DMS153 (cell line): Measurements from ENCODE around the gene EPHA8.

Source experiments
- DNase-seq: peaks from one replicate; lab custom pipeline; 2025; lab: John Stamatoyannopoulos, UW

EPHA8 gene

DNA sequence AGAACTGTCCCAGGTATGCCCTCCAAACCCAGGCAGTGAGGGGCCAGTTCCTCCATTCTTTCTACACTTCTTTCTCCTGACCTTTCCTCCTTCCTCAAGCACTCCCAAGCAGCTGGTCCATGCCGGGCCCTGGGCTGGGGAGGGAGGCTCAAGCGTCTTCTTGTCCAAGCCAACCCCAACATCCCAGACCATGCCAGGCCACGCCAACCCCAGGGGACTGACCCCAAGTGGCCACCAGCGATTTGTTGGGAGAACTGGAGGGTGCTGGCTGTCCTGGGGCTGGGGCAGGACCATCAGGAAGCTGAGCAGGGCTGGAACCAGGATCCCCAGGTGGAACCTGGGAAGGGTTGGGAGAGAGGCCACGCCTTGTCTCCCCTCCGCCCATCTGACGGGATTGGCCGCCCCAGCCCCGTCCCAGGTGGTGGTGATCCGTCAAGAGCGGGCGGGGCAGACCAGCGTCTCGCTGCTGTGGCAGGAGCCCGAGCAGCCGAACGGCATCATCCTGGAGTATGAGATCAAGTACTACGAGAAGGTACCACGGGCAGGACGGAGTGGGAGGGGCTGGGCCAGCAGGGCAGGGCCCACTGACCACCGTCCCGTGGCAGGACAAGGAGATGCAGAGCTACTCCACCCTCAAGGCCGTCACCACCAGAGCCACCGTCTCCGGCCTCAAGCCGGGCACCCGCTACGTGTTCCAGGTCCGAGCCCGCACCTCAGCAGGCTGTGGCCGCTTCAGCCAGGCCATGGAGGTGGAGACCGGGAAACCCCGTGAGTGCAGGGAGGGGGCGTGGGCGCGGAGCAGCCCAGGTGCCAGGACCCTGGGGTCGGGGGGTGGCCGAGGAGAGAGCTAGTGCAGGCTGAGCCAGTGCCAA is 29.9 kb downstream of the EPHA8 start:
- DNase-seq: peak; percentile 57

DNA sequence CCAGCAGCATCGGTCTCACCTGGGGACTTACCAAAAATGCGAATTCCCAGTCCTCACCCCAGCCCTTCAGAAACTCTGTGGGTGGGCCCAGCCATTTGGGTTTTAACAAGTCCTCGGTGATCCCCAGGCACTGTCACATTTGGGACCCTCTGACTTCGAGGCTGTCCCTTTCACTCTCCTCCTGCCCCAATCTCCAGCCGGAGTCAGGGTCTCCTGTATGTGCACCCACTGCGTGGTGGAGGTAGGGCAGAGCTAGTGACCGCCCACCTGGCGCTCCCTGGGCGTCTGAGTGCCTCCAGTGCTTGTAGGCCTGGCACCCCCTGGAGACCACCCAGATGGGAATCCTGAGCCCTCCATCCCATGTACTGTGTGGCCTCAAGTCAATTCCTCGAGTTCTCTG is 31.1 kb downstream of the EPHA8 start:
- DNase-seq: no peak

DNA sequence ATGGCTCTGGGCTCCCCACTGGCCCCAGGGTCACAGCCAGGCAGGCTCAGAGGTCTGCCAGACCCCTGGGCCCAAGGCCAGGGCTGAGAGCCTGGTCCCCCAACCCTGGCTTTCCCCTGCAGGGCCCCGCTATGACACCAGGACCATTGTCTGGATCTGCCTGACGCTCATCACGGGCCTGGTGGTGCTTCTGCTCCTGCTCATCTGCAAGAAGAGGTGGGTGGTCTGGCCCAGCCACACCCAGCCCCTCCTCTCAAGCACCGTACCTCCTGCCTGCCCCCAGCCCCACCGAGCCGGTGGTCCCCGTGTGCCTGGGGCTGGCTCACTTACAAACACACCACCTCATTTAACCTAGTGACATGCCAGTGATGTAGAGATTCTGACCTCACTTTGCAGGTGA is 31.8 kb downstream of the EPHA8 start:
- no peak for DNase-seq

DNA sequence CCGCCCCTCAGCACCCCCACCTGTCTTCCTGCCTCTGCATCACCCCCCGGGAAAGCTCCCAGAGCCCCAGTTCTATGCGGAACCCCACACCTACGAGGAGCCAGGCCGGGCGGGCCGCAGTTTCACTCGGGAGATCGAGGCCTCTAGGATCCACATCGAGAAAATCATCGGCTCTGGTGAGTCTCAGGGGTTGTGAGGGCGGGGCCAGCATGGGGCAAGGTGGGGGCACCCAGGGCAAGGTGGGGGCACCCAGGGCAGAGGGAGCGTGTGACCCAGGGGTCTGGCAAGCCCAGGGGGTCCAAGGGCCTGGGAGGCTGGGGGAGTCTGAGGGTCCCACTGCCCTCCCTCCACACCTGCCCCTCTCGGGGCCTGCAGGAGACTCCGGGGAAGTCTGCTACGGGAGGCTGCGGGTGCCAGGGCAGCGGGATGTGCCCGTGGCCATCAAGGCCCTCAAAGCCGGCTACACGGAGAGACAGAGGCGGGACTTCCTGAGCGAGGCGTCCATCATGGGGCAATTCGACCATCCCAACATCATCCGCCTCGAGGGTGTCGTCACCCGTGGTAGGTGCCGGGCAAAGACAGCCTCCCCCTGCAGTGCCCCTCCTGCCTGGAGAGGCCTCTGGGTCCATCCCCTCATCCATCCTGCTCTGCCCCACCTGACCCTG is 34.1 kb downstream of the EPHA8 start:
- DNase-seq: no peak

DNA sequence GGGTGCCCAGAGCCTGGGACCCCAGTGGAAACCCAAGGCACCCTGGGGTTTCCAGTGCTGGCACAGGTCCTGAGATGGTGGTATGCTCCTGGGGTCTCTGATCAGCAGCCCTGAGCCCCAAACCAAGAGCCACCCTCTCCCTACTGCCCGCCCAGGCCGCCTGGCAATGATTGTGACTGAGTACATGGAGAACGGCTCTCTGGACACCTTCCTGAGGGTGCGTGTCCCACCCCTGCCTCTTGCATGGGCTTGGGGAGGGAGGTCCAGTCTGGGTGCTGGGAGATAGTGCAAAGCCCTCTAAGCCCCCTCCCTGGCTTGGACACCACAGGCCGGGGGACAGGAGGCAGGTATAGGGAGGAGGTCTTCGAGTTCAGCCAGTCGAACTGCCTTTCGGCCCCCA is 34.7 kb downstream of the EPHA8 start:
- DNase-seq: no peak

DNA sequence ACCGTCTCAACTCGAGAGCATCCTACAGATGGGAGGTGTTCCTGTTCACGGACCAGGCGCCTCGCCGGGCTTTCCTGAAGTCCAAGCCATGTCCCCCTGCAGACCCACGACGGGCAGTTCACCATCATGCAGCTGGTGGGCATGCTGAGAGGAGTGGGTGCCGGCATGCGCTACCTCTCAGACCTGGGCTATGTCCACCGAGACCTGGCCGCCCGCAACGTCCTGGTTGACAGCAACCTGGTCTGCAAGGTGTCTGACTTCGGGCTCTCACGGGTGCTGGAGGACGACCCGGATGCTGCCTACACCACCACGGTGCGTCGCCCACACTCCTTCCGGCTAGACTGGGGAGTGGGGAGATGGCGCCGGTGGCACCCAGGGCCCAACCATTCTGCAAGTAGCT is 35.4 kb downstream of the EPHA8 start:
- DNase-seq: no peak

DNA sequence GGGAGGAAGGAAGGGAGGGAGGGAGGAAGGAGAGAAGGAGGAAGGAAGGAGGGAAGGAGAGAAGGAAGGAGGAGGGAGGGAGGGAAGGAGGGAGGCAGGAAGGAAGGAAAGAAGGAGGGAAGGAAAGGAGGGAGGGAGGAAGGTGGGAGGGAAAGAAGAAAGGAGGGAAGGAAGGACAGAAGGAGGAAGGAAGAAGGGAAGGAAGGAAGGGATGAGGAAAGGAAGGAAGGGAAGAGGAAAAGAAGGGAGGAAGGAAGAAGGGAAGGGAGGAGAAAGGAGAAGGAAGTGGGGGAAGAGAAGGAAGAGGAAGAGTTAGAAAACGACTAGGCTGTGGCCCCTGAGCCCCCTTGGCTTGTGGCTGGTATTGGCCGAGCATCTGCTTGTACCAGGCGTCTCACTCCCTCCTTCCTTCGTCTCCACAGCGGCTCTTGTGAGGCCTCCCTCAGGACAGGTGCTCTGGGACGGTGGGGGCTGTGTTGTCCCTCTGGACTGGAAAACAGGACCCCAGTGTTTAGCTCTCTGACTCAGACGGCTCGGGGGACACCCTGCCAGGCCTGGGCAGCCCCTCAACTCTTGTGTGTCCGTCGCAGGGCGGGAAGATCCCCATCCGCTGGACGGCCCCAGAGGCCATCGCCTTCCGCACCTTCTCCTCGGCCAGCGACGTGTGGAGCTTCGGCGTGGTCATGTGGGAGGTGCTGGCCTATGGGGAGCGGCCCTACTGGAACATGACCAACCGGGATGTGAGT is 37.0 kb downstream of the EPHA8 start:
- peak; percentile 74 for DNase-seq

DNA sequence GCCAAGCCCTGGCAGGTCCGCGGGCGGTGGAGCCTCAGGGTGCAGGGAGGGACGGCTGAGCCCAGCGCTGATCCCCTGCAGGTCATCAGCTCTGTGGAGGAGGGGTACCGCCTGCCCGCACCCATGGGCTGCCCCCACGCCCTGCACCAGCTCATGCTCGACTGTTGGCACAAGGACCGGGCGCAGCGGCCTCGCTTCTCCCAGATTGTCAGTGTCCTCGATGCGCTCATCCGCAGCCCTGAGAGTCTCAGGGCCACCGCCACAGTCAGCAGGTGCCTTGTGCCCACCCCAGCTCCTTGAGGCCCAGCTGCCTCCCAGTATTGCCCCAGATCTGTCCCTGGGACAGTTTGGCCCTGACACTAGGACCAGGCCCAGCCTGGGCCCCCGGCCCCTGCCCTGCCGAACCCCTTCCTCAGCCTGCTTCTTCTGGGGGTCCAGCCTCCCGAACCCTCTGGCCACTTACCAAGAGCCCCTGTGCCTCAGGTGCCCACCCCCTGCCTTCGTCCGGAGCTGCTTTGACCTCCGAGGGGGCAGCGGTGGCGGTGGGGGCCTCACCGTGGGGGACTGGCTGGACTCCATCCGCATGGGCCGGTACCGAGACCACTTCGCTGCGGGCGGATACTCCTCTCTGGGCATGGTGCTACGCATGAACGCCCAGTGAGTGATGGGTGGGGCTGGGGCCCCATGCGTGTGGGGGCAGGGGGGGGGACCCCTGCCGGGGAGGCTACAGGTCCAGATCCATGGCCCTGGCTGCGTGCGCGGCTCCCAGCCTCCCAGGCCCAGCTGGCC is 37.7 kb downstream of the EPHA8 start:
- DNase-seq: no peak

DNA sequence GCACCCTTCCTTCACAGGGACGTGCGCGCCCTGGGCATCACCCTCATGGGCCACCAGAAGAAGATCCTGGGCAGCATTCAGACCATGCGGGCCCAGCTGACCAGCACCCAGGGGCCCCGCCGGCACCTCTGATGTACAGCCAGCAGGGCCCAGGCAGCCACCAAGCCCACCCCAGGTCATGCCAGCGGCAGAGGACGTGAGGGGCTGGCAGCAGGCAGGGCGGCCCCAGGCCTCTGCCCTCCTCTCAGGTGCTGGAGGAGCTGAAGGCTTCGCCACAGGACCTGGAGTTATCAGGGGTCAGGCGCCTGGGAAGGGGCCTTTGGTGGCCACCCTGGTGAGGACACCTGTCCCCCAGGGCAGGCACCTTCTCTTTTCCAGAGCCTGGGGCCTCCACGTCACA is 38.3 kb downstream of the EPHA8 start:
- DNase-seq: no peak

DNA sequence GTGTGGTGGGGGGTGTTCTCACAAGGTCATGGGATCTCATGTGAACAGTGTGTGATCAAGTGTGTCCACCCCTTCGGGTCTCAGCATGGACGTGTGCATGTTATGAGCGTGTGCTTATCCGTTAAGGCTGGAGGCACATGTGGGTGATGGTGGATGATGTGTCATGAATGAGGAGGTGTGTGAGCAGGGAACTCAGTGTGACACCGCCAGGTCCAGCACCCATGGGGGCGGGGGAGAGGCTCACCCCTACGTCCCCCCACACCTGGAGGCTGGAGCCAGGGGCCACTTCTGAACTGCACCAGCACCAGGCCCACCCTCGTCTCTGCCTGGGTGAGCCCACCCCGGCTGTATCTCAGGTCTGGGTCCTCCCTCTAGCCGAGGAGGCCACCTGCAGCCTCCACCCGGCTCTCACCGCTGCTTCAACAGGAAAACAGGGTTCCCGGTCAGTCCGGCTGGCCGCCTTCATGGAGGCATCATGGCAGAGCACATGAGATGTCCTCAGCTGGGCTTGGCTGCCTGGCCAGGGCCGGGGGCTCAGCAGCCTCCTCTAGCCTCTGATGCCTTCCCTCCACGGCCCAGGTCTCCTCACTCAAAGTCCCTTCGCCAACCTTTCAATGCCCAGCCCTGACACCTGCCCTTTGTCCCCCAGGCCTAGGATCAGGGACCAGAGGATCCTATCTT is 38.9 kb downstream of the EPHA8 start:
- DNase-seq: no peak

DNA sequence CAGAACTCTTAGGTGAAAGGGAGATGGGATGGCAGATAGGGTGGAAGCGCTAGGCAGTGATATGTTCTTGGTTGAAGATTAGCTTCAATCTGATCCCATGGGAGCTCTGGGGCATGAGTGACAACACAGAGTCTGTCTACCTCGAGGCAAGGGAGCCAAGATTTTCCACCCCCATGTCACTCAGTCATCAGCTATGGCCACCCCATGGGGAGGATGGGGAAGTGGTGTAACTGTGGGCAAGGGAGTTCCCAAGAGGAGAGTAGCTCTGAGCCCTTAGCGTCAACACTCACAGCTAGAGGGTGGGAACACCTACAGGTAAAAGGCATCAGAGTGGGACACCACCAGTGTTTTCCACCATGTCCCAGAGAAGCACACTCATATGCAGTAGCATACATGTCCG is 42.9 kb downstream of the EPHA8 start:
- no peak for DNase-seq

DNA sequence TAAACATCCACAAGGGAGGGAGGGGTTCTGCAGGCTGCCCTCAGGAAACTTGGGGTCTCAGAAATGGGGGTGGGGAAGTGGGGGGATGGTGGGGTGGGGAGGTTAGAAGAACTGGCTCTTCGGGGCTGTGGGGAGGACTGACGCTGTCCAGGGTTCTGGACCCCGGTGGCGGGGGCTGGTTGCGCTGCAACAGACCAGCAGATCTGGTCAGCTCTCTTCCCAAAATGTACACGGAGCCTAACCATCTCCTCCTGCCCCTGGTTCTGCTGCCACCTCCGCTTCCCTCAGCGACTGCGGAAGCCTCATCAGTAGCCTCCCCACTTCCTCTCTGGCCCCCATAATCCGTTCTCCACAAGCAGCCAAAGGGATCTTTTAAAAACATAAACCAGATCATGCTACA is 43.9 kb downstream of the EPHA8 start:
- no peak for DNase-seq

DNA sequence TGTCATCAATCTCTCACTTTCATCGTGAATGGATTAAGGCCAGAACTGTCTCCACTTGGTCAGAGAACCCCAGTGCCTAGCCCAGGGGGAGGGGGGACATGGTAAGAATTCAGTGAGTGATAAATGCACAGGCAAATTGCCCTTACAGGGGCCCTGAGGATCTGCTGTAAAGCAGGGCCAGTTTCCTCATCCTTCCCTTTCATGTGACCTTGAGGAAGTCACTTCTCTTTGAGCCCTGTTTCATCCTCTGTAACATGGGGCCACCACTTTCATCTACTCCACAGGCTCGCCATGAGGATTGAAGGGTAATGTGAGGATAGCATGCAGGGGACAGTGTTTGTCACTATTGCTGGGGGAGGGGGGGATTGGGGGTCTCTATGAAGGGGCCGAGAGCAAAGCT is 45.1 kb downstream of the EPHA8 start:
- DNase-seq: no peak

DNA sequence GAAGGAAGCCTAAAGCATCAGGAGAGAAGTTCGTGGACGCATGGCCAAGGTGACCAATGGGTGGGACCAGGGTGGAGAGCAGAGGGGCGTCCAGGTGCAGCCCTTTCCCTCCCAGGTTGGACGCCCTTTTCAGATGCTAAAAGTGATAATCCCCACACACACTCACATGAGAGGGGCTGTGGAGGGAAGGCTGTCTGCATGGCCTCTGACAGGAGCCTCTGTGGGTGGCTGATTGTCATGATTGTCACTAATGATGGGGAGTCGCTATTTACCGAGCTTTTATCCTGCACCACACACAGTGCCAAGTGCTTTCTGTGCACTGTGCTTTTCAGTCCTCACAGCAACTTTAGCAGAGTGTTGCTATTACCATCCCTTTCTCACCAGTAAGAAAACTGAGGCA is 46.0 kb downstream of the EPHA8 start:
- no peak for DNase-seq

DNA sequence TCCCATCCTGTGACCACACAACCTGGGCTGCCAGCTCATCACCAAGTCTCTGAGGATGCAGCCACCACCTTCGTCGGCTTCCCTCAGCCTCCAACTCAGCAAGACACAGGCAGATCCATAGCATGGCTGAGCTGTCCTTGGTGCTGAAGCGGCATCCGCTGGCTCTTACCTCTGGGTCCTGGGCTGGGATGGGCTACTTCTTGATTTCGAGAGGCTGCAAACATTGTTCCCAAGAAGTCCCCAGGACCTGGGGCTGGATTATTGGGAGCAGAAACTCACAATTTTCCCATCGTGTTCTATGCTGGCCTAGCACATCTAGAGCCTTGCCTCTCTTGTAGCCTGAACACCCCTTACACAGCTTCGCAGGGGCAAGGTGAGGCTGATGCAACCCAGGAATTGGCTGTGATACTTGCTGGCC is 48.2 kb downstream of the EPHA8 start:
- no peak for DNase-seq

DNA sequence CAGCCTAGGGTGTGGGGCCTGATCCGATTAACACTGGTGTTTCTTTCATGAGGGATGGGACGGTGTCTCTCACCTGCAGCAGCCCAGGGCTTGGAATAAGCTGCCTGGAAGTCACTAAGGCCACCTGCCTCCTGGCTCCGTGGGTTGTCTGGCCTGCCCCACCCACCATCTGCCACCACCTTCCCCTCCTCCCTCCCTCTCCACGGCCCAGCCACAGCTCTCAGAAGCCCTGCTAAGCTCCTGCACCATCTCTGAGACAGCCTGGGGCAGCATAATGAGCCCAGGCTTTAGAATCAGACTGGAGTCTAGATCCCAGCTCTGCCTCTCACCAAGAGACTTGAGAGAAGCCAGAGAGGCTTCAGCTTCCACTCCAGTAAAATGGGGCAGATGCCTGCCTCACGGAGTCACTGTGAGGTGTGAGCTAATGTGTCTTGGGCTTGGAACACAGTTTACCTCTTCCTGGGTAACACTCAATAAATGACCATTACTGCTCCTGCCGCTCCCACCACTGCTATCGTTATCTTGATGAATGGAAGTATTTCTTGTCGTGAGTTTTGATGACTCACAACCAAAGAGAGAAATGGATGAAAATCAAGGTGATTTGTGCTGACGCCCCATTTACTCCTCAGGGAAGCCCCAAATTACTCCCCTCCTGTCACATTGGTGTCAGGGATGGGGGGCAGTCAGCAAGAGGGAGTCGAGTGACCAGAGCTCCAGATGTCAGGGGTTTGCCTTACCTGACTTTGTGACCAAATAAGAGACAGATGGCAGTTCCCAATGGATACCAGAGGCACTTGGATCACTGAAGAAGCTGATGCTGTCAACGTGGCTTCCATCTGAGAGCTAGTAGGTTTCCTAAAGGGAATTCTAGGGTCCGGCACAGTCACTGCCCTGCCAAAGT is 49.6 kb downstream of the EPHA8 start:
- peak; percentile 16 for DNase-seq

DNA sequence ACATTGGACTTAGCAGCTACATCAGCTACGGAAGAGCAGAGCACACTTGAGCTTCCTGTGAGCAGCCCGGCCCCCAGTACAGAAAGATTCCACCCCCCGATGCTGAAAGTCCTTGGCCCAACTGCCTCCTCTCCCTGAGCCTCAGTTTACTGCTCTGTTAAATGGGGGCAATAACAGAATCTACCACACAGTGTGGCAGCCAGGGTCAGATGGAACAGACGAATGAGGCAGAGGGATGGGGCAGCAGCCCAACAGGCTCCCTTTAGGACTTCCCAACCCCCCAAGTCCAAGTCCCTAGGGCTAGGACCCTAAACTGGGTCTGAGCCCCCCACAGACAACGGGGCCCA is 50.3 kb downstream of the EPHA8 start:
- DNase-seq: no peak

DNA sequence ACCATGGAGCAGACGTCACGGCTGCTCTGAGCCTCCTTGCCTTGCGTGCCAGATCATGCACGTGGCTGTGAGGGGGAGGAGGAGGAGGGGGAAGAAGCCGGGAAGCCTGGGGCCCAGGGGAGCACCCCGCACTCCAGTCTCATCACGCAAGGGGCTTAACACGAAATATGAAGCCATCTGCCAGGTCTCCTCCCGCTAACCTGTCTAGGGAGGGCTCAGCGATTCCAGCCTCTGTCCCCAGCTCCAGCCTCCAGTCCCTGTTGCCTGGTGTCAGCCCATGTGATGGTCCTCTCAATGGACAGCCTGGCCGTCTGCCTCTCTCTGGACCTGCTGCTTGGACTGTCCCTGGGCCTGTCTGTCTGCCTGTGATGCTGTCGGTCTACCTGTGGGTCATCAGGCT is 50.7 kb downstream of the EPHA8 start:
- DNase-seq: no peak

DNA sequence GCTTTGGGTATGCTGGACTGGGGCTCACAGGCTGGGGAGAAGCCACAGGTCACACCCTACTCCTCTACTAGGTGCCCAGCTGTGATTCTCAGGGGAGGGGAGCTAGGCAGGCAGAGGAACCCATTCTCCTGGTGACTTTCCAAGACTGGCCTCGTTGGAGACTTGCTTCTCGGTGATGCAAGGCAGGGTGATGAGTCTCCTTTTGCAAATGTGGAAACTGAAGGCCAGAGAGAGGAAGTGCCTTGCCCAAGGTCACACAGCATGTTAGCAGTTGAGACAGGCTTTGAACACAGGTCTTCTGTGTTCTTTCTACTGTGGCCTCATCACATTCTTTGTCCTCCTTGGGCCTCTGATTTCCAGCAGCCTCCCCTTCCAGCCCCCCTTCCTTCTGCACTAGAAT is 52.6 kb downstream of the EPHA8 start:
- no peak for DNase-seq

DNA sequence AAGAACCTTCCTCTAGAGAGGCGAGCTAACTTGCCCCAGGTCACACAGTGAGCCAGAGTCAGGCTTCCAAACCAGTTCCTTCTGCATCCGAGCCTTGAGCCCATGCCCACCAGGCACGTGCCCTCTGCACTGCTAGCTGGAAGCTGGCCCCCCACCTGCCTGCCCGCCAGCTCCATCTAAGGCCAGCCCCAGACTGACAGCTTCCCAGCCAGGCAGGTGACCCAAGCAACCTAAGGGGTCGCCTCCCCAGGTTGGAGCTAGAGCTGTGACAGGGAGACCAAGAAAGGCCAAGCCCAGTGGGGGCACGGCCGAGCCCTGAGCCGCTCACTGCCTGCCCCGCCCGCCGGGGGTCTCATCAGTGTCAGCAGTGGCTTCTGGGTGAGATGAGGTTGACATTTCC is 53.3 kb downstream of the EPHA8 start:
- DNase-seq: no peak

DNA sequence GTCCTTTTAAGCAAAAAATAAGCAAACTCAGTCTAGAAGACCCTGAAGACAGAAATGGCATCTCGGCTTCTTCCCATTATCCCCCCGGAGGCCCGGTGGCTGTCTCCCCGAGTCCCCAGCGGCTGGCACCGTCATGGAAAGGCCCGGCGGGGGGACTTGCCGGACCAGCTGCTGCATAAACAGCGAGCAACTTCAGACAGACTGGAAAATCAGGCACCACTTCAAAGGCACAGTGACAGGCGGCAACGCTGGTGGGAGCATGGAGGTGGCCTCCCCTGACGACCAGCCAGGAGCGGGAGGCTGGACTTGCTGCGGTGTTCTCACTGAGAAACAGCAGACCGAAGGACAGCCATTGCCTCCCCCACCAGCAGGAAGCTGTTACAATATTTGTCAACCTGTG is 54.8 kb downstream of the EPHA8 start:
- peak; percentile 3 for DNase-seq
